NCI-H2196 treated with DMSO at 0.1 percent for 48 hours (cell line): ENCODE measurements around the gene ORC2.

Experiments
- DNase-seq: peaks from one replicate; lab custom pipeline; 2025; ENCODE audit not compliant: unreplicated experiment; lab: John Stamatoyannopoulos, UW

ORC2 gene

GRCh38 chr2:200862532-200863000 lies 100.9 kb downstream of the ORC2 start:
- no peak for DNase-seq

GRCh38 chr2:200861617-200862155 lies 101.8 kb downstream of the ORC2 start:
- no peak for DNase-seq

GRCh38 chr2:200860092-200860795 lies 103.2 kb downstream of the ORC2 start:
- DNase-seq: no peak
